HepG2 (cell line): ENCODE measurements around the gene ARPC3. TPM values are rescaled to one million over a fixed set of nuclear protein-coding genes. Genes with fewer than 3 reads are reported as not detected.

Experiments used
- BRD4 ChIP-seq: sonication (generic); formaldehyde crosslinking; IDR thresholded peaks from 2 replicates; pipeline ENCODE4 v1.4.0; 2020; ENCODE audit warnings: missing genetic modification reagents
- FOXA1 ChIP-seq, 2 experiments: fragments of 450-650 bp in 1 of 2; sonication (generic) in 1 of 2; formaldehyde crosslinking in 1 of 2; IDR thresholded peaks; 2 replicates each; pipeline versions ENCODE4 v1.4.0 to v1.6.1; 2016 to 2020; ENCODE audit warnings: missing genetic modification reagents in 1 of 2
- FOXP1 ChIP-seq, 2 experiments: fragments of 450-650 bp in 1 of 2; IDR thresholded peaks; 2 replicates each; pipeline ENCODE4 v1.6.1; 2017 to 2018; ENCODE audit warnings: antibody characterized with exemption in 1 of 2
- GZF1 ChIP-seq: sonication (generic); formaldehyde crosslinking; IDR thresholded peaks from 2 replicates; pipeline ENCODE4 v1.5.1; 2020; ENCODE audit warnings: mild to moderate bottlenecking, missing genetic modification reagents
- MAFF ChIP-seq: IDR thresholded peaks from 2 replicates; pipeline ENCODE4 v1.6.1; 2011; ENCODE audit warnings: low read depth, low read length, improper control_type of control experiment
- MEIS2 ChIP-seq: sonication (generic); formaldehyde crosslinking; IDR thresholded peaks from 2 replicates; pipeline ENCODE4 v1.9.0; 2021; ENCODE audit warnings: mild to moderate bottlenecking, missing genetic modification reagents
- NCOA5 ChIP-seq: sonication (generic); formaldehyde crosslinking; IDR thresholded peaks from 2 replicates; pipeline ENCODE4 v1.4.0; 2020; ENCODE audit warnings: missing genetic modification reagents
- RELA ChIP-seq: sonication (generic); formaldehyde crosslinking; IDR thresholded peaks from 2 replicates; pipeline ENCODE4 v1.4.0; 2020; ENCODE audit warnings: missing genetic modification reagents
- SCMH1 ChIP-seq: sonication (generic); formaldehyde crosslinking; IDR thresholded peaks from 2 replicates; pipeline ENCODE4 v1.9.0; 2021; ENCODE audit warnings: missing genetic modification reagents, mild to moderate bottlenecking, borderline replicate concordance
- SIX4 ChIP-seq: sonication (generic); formaldehyde crosslinking; IDR thresholded peaks from 2 replicates; pipeline ENCODE4 v1.4.0; 2020; ENCODE audit warnings: missing genetic modification reagents
- SP4 ChIP-seq: sonication (generic); formaldehyde crosslinking; IDR thresholded peaks from 2 replicates; pipeline ENCODE4 v1.8.1; 2023; ENCODE audit warnings: mild to moderate bottlenecking, missing genetic modification reagents
- TSC22D2 ChIP-seq: sonication (generic); formaldehyde crosslinking; IDR thresholded peaks from 2 replicates; pipeline ENCODE4 v1.5.1; 2020; ENCODE audit warnings: missing genetic modification reagents, mild to moderate bottlenecking, borderline replicate concordance
- ZNF234 ChIP-seq: sonication (generic); formaldehyde crosslinking; conservative IDR thresholded peaks from 2 replicates; pipeline ENCODE4 v1.5.1; 2020; ENCODE audit warnings: mild to moderate bottlenecking, missing genetic modification reagents
- ZNF282 ChIP-seq: fragments of 450-650 bp; IDR thresholded peaks from 2 replicates; pipeline ENCODE4 v1.6.1; 2018; ENCODE audit not compliant: partially characterized antibody
- ZNF329 ChIP-seq: sonication (generic); formaldehyde crosslinking; IDR thresholded peaks from 2 replicates; pipeline ENCODE4 v1.9.0; 2021; ENCODE audit warnings: low read depth, mild to moderate bottlenecking, missing genetic modification reagents
- ZNF776 ChIP-seq: sonication (generic); formaldehyde crosslinking; IDR thresholded peaks from 2 replicates; pipeline ENCODE4 v1.4.0; 2020; ENCODE audit warnings: mild to moderate bottlenecking, missing genetic modification reagents
- polyA plus RNA-seq, 8 experiments: library from polyadenylated mRNA; depleted of rRNA in 3 of 8; stranded (reverse) in 7 of 8; unstranded in 1 of 8; fragments of >200 nt; fragmentation: Illumina TruSeq in 4 of 8; extraction: Trizol in 4 of 8; gene quantifications; 2 replicates each; pipeline versions ENCODE4 v1.2.1 to v1.2.3, GENCODE V29; 2011 to 2016; ENCODE audit warnings: low read depth in 4 of 8, missing spikeins in 1 of 8, mixed read lengths in 1 of 8; ENCODE audit not compliant: insufficient read depth in 1 of 8
- total RNA-seq, 5 experiments: library from RNA; depleted of rRNA; stranded (reverse); fragments of >200 nt; fragmentation: Illumina TruSeq; extraction: Trizol; gene quantifications; 2 replicates each; pipeline ENCODE4 v1.2.3, GENCODE V29; 2016; ENCODE audit warnings: low read depth in 1 of 5
- TF ChIP-seq, protein P1 (sequence below): sonication (generic); formaldehyde crosslinking; IDR thresholded peaks from 2 replicates; pipeline ENCODE4 v1.4.0; 2020; ENCODE audit warnings: missing genetic modification reagents
- TF ChIP-seq, protein P2 (sequence below): sonication (generic); formaldehyde crosslinking; IDR thresholded peaks from 2 replicates; pipeline ENCODE4 v1.4.0; 2020; ENCODE audit warnings: missing genetic modification reagents; ENCODE audit errors: not compliant biosample characterization
- TF ChIP-seq, protein P3 (sequence below): sonication (generic); formaldehyde crosslinking; IDR thresholded peaks from 2 replicates; pipeline ENCODE4 v1.8.0; 2023; ENCODE audit warnings: mild to moderate bottlenecking, missing genetic modification reagents
- TF ChIP-seq, protein P4 (sequence below): sonication (generic); formaldehyde crosslinking; IDR thresholded peaks from 2 replicates; pipeline ENCODE4 v1.8.0; 2022; ENCODE audit warnings: mild to moderate bottlenecking, missing genetic modification reagents, borderline replicate concordance
- TF ChIP-seq, protein P5 (sequence below): sonication (generic); formaldehyde crosslinking; IDR thresholded peaks from 2 replicates; pipeline ENCODE4 v1.4.0; 2020; ENCODE audit warnings: missing genetic modification reagents, mild to moderate bottlenecking, borderline replicate concordance

ARPC3 gene
- total and polyA plus RNA-seq, 2 of the 13 experiments (the other 11 are each of a cell fraction or from before 2014, with no cell fraction given) = 32.7 to 234 TPM

DNA sequence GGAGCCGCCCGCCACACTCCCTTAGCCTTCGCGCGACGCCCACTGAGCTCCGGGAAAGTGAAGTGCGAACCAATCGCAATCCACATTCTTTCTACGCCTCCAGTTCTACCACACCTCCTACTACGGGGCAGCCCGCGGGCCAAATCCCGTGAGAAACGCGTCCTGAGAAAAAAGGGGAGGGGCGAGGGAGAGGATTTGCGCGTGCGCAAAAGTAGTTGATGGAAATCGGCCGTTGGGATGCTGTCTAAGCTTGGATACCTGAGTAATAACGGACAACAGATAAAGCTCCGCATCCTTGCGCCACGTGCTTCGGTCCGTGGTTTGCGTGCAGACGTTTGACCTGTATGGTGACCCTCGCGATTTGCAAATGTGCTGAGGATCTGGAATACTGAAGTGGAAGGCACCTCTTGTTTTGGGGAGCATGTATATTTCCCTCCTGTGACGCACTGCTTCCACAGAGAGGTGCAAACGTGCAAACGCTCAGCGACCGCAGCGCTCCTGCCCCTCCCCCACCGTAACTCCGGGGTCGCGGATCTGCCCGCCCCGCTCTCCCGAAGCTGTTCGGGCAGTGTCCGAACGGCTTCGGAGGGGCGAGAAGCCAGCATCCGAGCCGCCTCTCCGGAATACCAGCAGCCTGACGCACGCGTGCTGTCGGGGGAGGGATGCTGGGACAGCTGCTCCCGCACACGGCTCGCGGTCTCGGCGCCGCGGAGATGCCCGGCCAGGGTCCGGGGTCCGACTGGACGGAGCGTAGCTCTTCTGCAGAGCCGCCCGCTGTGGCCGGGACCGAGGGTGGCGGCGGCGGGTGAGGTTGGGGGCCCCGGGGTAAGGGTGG, 18.3 kb upstream of the ARPC3 start, which contains the start of the genes FAM216A and GPN3 (continued):
- no peak for TF ChIP-seq NCOA5 (CRISPR knock-in tag)
- TF ChIP-seq ZNF776 (CRISPR knock-in tag) = no peak
- TF ChIP-seq SP4 (CRISPR knock-in tag) = peak; percentile 97
- TF ChIP-seq, protein P1, sequence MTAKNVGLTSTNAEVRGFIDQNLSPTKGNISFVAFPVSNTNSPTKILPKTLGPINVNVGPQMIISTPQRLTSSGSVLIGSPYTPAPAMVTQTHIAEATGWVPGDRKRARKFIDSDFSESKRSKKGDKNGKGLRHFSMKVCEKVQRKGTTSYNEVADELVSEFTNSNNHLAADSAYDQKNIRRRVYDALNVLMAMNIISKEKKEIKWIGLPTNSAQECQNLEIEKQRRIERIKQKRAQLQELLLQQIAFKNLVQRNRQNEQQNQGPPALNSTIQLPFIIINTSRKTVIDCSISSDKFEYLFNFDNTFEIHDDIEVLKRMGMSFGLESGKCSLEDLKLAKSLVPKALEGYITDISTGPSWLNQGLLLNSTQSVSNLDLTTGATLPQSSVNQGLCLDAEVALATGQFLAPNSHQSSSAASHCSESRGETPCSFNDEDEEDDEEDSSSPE (CRISPR knock-in tag) = peak; percentile 91
- no peak for TF ChIP-seq SCMH1
- TF ChIP-seq, protein P2, sequence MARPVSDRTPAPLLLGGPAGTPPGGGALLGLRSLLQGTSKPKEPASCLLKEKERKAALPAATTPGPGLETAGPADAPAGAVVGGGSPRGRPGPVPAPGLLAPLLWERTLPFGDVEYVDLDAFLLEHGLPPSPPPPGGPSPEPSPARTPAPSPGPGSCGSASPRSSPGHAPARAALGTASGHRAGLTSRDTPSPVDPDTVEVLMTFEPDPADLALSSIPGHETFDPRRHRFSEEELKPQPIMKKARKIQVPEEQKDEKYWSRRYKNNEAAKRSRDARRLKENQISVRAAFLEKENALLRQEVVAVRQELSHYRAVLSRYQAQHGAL = no peak
- no peak for TF ChIP-seq MEIS2 (CRISPR knock-in tag)
- TF ChIP-seq FOXP1 (IDR thresholded peaks at IDR 0.05) = no peak
- no peak; the same call in 1 of the 2 replicates for TF ChIP-seq FOXP1 (CRISPR knock-in tag; IDR thresholded peaks at IDR 0.05)
- TF ChIP-seq, protein P3, sequence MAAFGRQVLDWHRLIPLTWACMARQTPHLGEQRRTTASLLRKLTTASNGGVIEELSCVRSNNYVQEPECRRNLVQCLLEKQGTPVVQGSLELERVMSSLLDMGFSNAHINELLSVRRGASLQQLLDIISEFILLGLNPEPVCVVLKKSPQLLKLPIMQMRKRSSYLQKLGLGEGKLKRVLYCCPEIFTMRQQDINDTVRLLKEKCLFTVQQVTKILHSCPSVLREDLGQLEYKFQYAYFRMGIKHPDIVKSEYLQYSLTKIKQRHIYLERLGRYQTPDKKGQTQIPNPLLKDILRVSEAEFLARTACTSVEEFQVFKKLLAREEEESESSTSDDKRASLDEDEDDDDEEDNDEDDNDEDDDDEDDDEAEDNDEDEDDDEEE (CRISPR knock-in tag) = peak; percentile 78; the same call in 1 of the 2 replicates
- TF ChIP-seq, protein P4, sequence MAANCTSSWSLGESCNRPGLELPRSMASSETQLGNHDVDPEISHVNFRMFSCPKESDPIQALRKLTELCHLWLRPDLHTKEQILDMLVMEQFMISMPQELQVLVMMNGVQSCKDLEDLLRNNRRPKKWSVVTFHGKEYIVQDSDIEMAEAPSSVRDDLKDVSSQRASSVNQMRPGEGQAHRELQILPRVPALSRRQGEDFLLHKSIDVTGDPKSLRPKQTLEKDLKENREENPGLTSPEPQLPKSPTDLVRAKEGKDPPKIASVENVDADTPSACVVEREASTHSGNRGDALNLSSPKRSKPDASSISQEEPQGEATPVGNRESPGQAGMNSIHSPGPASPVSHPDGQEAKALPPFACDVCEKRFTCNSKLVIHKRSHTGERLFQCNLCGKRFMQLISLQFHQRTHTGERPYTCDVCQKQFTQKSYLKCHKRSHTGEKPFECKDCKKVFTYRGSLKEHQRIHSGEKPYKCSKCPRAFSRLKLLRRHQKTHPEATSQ = no peak; the same call in 1 of the 2 replicates
- no peak; the same call in 1 of the 2 replicates for TF ChIP-seq ZNF234 (CRISPR knock-in tag)
- TF ChIP-seq ZNF329 (CRISPR knock-in tag) = no peak
- no peak for TF ChIP-seq RELA
- TF ChIP-seq MAFF = no peak
- TF ChIP-seq, protein P5, sequence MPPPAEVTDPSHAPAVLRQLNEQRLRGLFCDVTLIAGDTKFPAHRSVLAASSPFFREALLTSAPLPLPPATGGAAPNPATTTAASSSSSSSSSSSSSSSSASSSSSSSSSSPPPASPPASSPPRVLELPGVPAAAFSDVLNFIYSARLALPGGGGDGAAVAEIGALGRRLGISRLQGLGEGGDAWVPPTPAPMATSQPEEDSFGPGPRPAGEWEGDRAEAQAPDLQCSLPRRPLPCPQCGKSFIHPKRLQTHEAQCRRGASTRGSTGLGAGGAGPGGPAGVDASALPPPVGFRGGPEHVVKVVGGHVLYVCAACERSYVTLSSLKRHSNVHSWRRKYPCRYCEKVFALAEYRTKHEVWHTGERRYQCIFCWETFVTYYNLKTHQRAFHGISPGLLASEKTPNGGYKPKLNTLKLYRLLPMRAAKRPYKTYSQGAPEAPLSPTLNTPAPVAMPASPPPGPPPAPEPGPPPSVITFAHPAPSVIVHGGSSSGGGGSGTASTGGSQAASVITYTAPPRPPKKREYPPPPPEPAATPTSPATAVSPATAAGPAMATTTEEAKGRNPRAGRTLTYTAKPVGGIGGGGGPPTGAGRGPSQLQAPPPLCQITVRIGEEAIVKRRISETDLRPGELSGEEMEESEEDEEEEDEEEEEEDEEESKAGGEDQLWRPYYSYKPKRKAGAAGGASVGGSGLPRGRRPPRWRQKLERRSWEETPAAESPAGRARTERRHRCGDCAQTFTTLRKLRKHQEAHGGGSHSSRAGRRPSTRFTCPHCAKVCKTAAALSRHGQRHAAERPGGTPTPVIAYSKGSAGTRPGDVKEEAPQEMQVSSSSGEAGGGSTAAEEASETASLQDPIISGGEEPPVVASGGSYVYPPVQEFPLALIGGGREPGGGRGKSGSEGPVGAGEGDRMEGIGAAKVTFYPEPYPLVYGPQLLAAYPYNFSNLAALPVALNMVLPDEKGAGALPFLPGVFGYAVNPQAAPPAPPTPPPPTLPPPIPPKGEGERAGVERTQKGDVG = no peak
- TF ChIP-seq SIX4 (CRISPR knock-in tag) = peak; percentile 44; the same call in 1 of the 2 replicates
- no peak for TF ChIP-seq TSC22D2 (CRISPR knock-in tag)
- TF ChIP-seq BRD4 (CRISPR knock-in tag) = no peak; the same call in 1 of the 2 replicates
- TF ChIP-seq ZNF282 = no peak
- TF ChIP-seq FOXA1 (IDR thresholded peaks at IDR 0.05) = no peak
- TF ChIP-seq FOXA1 (CRISPR knock-in tag; IDR thresholded peaks at IDR 0.05) = no peak
- no peak for TF ChIP-seq GZF1
